GM18519 (cell line): ENCODE results near the gene DCUN1D2.

Experiments
- ATAC-seq: cut with Tn5 transposase; IDR thresholded peaks from one replicate; pipeline ENCODE4 v1.9.1; 2021; ENCODE audit warnings: mild to moderate bottlenecking, moderate library complexity; ENCODE audit not compliant: unreplicated experiment, low FRiP score

The DCUN1D2 gene

DNA sequence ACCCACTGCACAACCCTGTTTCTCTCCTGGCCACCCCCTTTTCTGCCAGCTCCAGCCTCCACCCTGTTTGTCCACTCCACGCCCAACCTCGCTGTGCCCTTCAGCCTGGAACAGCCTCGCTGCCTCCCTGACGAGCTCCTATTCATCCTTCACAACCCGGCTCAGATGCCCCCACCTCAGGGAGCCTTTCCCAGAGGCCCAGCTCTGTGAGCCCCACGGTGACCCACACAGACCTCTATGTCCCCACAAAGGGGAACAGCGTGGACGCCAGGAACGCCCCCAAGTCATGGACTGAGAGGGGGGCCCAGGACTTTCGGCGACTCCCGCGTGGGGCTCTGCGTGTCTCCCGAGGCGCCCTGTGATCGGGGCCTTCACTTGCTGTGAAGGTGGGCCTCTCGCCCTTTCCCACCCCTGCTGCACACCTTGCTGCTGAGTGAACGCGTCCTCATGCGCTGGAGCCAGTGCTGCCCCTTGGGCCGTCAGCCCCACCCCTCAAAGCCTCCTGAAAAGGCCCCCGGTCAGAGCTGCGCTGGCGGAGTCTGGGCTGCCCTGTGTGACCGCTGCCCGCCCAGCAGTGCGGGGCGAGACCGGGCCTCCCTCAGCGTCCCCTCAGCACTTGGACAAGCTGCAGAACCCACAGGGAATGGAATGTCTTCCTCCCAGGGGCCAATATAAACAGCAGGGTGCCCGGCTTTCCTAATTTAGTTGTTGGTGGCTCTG is 77.2 kb downstream of the DCUN1D2 start:
- ATAC-seq = no peak

DNA sequence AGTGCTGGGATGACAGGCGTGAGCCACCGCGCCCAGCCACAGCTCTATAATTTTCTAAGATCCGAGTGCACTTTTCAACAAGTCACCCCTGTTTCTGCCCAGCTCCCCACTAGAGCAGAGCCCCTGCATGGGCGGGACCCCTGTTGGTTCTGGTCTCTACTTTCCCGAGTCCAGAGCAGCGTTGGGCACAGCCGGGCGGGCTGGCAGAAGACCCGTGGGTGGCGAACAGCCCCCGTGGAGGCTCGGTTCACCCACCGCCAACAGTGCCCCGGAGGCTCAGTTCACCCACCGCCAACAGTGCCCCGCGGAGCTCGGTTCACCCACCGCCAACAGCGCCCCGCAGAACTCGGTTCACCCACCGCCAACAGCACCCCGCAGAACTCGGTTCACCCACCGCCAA is 78.1 kb downstream of the DCUN1D2 start:
- ATAC-seq = no peak

DNA sequence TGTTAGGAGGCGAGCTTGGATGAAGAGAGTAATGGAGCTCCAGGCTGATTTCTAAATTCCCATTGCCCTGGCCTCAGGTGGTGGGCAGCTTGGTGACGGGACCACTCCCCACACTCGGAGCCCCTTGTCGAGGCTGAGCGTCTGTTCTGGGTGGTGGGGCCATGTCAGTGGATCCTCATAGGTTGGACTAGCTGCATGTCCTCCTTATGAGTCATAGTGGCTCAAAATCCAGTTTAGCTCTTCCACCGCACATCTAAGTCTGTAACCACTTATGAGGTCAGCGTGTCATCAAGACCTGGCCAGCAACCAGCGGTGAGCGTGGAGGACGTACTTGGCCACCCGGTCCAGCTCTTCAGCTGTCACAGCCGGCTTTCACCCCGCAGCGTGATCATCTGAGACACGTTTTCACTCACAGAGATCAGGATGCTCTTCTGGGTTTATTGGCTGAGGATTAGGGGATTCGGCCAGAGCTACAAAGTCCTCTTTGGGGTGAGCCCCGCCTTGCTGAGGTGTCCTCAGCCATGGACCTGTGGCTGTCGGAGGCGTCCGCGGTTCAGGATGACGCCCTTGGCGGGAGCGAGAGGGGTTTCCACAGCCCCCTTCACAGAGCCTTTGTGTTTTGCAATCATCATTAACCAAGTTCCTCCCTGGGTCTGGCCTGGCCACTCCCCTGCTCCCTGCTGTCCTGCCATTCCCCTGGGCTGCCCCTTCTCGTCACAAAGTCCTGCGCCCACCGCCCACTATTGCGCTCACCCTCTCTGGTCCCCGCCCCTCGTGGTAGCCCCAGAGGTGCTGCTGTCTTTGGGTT is 79.1 kb downstream of the DCUN1D2 start:
- no peak for ATAC-seq

DNA sequence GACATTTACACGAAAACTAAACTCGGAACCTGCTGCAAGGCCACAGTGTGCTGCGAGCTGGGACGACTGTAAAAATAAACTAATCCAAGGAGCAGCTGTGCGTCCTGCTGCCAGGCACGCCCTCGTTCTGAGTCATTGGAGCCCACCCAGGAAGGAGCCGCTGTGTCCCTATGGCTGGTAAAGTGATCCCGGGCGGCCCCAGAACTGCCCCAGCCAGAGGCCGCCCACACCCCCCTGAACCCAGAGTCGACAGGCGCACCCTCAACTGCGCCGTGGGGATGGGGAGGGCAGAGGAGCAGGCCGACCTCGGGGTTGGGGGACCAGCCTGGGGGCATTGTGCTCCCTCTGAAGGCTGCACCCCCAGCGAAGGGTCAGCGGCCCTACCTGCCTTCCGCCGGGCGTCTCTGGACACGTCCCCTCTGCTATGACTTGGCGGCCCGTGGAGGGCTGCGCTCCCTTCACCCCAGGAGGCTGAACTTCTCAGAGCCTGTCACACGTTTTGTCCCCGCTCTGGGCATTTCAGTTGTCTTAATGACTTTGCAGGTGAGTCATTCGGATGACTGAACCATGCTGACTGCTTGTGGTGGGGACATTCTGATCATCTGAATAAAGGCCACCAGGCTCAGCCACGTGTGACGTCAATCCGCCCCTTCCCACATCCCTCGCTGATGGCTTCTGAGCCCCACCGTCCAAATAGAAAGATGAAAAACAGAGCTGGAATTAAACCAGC is 79.9 kb downstream of the DCUN1D2 start:
- ATAC-seq = no peak

DNA sequence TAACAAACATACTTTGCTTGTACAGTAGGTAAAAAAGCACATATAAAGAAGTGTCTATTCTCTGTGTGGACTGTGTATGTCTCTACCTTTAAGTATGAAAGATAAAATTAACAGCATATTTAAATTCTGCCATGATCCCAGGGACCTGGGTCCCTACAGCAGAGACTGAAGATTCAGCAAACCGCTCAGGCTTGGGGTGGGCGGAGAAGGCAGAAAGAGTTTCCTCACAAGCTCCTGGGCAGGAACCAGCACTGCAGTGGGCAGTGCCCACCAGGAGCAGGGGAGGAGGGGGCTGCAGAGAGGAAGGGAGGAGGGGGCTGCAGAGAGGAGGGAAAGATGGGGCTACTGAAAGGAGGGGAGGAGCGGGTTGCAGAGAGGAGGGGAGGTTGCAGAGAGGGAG is 81.9 kb downstream of the DCUN1D2 start:
- ATAC-seq = no peak

DNA sequence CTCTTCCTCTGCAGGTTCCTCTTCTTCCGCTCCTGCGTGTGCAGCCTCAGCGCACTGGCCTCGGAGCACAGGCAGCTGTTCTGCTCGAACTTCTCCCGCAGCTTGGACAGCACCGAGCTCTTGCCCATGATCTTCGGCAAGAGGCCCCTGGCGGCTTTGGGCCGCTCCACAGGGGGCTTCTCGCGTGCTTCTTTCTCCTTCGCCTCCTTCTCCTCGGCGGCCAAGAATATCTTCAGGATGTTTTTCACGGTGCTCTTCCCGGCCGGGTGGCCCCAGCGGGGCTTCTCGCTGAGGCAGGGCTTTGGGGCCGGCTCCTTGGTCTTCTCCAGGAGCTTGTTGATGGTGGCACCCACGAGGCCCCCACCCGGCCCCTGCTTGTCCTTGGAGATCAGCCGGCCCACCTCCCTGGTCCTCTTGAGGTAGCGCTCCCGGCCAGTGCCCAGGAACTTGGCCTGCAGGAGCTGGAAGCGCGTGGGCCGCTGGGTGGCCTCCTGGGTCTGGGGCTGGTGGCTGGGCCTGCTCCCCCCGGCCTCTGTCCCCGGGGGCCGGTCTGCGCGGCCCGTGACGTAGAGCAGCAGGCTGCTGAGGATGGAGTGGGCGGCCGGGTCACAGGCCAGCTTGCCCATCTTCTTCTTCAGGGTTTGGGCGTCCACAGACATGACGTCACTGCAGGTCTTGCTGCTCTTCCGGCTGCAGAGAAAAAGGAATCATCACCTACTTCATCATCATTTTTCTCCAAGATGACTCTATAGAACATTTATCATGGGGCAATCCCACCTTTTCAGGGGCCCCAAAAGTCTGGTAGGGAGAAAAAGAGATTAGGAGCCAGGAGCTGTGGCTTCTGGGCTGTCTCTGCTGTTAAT is 82.7 kb downstream of the DCUN1D2 start:
- ATAC-seq = no peak

DNA sequence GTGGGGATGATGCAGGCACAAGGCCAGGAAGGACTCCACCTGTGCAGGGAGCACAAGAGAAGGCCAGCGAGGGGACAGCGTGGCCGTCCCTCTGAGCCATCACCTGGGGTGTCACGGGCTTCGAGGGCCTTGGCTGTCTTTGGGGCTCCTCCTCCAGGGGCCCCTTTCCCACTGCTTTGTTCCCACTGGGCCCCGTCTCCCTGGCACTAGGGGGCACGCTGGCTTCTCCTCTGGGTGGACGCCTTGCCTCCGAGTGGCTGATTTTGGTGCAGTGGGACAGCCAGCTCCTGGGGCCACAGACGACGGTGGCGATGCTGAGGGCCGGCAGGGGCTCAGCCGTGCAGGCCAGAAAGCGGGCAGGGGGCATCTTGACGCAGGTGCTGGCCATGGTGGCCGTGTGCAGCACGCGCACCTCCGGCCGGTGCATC is 83.4 kb downstream of the DCUN1D2 start:
- no peak for ATAC-seq

DNA sequence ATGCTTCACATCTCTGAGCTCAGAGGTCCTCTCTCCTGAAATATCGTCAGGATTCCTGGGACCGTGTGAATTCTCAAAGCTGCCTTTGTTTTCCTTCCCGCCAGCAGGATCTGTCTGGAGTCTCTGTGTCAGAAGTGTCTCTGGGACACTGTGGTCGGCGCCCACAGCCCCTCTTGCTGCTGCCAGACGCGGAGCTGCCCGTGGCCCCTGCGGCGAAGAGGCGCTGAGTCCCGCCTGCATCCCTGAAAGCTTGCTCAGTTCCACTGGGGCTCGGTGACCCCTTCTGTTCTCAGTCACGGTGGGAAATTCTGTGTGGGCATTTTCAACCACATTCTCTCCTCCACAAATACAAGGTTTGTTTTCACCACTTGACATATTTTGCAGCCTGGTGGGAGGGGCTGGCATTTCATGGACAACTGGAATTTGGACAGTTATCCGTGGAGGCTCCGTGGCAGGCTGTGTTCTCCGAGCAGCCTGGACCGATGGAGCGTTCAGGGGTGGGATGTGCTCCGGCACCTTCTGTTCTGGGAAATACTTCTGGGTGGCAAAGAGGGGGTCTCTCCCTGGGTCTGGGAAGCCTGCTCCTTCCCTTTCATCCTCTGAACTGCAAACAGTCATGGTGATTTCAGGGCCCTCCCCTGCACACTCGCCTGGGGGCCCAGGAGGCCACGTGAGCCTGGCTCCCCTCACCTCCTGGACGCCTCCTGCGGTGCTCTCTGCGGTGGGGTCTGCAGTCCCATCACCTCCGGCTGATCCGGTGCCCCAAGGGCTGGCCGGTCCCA is 84.0 kb downstream of the DCUN1D2 start:
- ATAC-seq = no peak
